ENCODE results near the gene MYH6.

MYH6 gene

GRCh38 chr14:23436327-23437132 is 28.5 kb upstream of the MYH6 start:
- no peak for TF ChIP-seq CTCF (IDR thresholded peaks at IDR 0.05; ENCODE audit: insufficient read depth, low read depth, low read length, missing control alignments)
- H3K4me3 ChIP-seq (ENCODE audit: low read depth, low read length): no peak overlapping the region
- no peak for DNase-seq (ENCODE audit: low read depth)

GRCh38 chr14:23435543-23436326 is 27.7 kb upstream of the MYH6 start, which contains the start of gene MYH7:
TSS of gene MYH7 (minus strand) at chr14:23435660. CDS start at chr14:23433732, 1,928 bp downstream.
- TF ChIP-seq CTCF (IDR thresholded peaks at IDR 0.05; ENCODE audit: insufficient read depth, low read depth, low read length, missing control alignments): no peak
- H3K4me3 ChIP-seq (ENCODE audit: low read depth, low read length): no peak within 1 kb of the TSS
- DNase-seq (ENCODE audit: low read depth): no peak

- no peak for TF ChIP-seq CTCF (IDR thresholded peaks at IDR 0.05; ENCODE audit: insufficient read depth, low read depth, low read length, missing control alignments)
- no peak for DNase-seq (ENCODE audit: low read depth)
- H3K4me3 ChIP-seq (ENCODE audit: low read depth, low read length): no peak overlapping the region
Measured at GRCh38 chr14:23434488-23435222, 26.6 kb upstream of the MYH6 start.

- H3K4me3 ChIP-seq (ENCODE audit: low read depth, low read length): no peak overlapping the region
- no peak for TF ChIP-seq CTCF (IDR thresholded peaks at IDR 0.05; ENCODE audit: insufficient read depth, low read depth, low read length, missing control alignments)
- DNase-seq (ENCODE audit: low read depth): no peak
Measured at GRCh38 chr14:23433457-23433856, 25.4 kb upstream of the MYH6 start.

GRCh38 chr14:23432946-23433345 is 24.9 kb upstream of the MYH6 start:
- H3K4me3 ChIP-seq (ENCODE audit: low read depth, low read length): no peak overlapping the region
- no peak for DNase-seq (ENCODE audit: low read depth)

More at GRCh38 chr14:23432946-23433345, 24.9 kb upstream of the MYH6 start:
- TF ChIP-seq CTCF (IDR thresholded peaks at IDR 0.05; ENCODE audit: insufficient read depth, low read depth, low read length, missing control alignments): no peak
